Effector memory CD8-positive, alpha-beta T cell (primary cell): ENCODE measurements around the gene ATP6V0A1.
A peak's percentile ranks its signal among the peaks of the same experiment; 100 is the strongest.
"Not testable (repeated sequence)": the region's sequence is repeated elsewhere in the genome, so short reads cannot be mapped to it uniquely, and the experiment has no call there.

Experiments
- ATAC-seq: fragments of 150-1000 bp; cut with Tn5 transposase; replicated peaks from 2 replicates; pipeline ENCODE4 v1.10.0; 2021; ENCODE audit warnings: mild to moderate bottlenecking, moderate library complexity
- DNase-seq, 3 experiments: peaks; one replicate each; pipeline ENCODE4 v3.0.0; 2021
- H3K27ac Mint-ChIP-seq, 2 donors: one replicate each; pipeline ENCODE4 v1.8.0; 2022; ENCODE audit warnings: mild to moderate bottlenecking in 2 of 2, mixed read lengths in 2 of 2, moderate library complexity in 2 of 2
- H3K27me3 Mint-ChIP-seq, 2 donors: one replicate each; pipeline ENCODE4 v1.8.0; 2022; ENCODE audit warnings: mixed read lengths in 2 of 2
- H3K36me3 Mint-ChIP-seq: one replicate; pipeline ENCODE4 v1.8.0; 2022; ENCODE audit warnings: mild to moderate bottlenecking, moderate library complexity, mixed read lengths; ENCODE audit not compliant: insufficient read depth
- H3K4me1 Mint-ChIP-seq, 2 donors: one replicate each; pipeline ENCODE4 v1.8.0; 2022; ENCODE audit warnings: low read depth in 2 of 2, mixed read lengths in 2 of 2
- H3K4me3 Mint-ChIP-seq, 2 donors: one replicate each; pipeline ENCODE4 v1.8.0; 2022; ENCODE audit warnings: mild to moderate bottlenecking in 2 of 2, mixed read lengths in 2 of 2, moderate library complexity in 2 of 2
- H3K9me3 Mint-ChIP-seq, 2 donors: one replicate each; pipeline ENCODE4 v1.8.0; 2022; ENCODE audit warnings: mixed read lengths in 2 of 2

Gene ATP6V0A1

DNA sequence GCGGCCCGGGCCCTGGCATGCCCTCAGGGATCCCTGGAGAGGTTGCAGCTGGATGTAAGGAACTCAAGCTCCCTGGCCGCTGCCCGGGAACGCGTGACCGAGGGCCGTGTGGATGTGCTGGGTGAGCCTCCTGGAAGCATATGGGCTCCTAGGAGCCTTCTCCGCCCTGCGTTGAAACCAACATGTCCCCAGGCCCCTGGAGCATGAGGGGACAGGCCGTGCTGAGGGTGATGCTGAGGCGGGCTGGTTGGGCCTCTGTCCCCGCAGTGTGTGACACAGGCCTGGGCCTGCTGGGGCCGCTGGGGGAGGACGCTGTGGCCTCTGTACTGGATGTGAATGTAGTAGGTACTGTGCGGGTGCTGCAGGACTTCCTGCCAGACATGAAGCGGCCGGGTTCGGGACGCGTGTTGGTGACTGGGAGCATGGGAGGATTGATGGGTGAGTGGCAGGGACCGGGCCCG is 88.4 kb downstream of the ATP6V0A1 start:
- no peaks in the 10 kb centered on the region for H3K27me3 Mint-ChIP-seq
- H3K4me3 Mint-ChIP-seq: peak overlapping the region in 1 of 2 donors; percentile 33
- DNase-seq (no peak), ATAC-seq (no peak)
- H3K9me3 Mint-ChIP-seq: no peaks in the 10 kb centered on the region
- H3K4me1 Mint-ChIP-seq: peaks cover 11 to 16% of the 10 kb centered on the region in 2 donors
- H3K27ac Mint-ChIP-seq: no peak overlapping the region
- H3K36me3 Mint-ChIP-seq: peaks cover 5% of the 10 kb centered on the region

DNA sequence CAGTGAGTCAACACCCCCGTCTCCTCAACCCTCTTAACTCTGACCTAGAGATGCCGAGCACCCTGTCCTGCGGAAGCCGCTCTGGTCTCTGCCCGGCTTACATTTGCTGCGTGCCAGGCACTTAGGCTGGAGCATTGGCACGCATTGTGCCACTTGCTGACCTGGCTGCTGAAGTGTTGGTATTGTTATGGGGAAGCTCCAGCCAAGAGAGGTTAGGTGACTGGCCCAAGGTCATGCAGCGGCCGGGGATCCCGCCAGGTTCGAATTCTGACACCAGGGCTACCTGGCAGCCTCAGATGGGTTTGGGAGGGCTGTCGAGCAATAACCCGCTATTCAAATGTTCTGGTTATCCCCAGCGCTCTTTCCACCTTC is 89.0 kb downstream of the ATP6V0A1 start:
- DNase-seq (no peak), ATAC-seq (no peak)
- Mint-ChIP-seq H3K36me3 (peaks cover 3% of the 10 kb centered on the region), H3K4me1 (peaks cover 16 to 18% of the 10 kb centered on the region in 2 donors), H3K9me3 (no peaks in the 10 kb centered on the region), H3K4me3 (peak overlapping the region in 1 of 2 donors; percentile 33), H3K27me3 (no peaks in the 10 kb centered on the region), H3K27ac (no peak overlapping the region)

DNA sequence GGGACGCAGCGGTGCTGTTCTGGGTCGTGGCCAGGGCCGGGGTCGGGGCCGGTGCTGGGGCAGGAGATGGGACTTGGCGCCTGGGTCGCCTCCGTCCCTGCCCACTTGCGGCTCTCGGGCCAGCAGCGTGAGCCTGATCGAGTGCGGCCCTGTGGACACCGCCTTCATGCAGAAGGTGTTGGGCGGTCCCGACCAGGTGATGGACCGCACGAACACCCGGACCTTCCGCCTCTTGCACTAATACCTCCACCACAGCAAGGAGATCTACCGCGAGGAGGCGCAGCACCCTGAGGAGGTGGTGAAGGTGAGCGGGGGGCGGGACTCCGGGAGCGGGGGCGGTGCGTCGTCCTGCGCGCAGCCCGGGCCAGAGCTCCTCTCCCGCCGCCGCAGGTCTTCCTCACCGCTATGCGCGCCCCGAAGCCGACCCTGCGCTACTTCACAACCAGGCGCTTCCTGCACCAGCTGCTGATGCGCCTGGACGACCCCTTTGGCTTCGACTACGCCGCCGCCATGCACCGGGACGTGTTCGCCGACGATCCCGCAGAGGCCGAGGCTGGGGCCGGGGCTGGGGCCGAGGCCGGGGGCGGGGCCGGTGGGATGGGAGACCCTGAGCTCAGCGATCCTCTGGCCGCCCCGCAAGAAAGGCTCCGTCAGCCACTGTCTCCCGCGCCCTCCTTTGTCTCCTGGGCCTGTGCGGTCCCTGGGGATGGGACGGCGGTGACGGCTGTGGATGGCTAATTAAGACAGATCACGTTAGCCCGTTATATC is 89.6 kb downstream of the ATP6V0A1 start:
- H3K4me3 Mint-ChIP-seq: peak overlapping the region; percentile 29 to 33
- no peaks in the 10 kb centered on the region for H3K27me3 Mint-ChIP-seq
- ATAC-seq (peak; percentile 93), DNase-seq (peak; percentile 58 to 74 (median 71))
- H3K9me3 Mint-ChIP-seq: no peaks in the 10 kb centered on the region
- peaks cover 3% of the 10 kb centered on the region for H3K36me3 Mint-ChIP-seq
- no peak overlapping the region for H3K27ac Mint-ChIP-seq
- H3K4me1 Mint-ChIP-seq: peaks cover 16 to 21% of the 10 kb centered on the region in 2 donors

DNA sequence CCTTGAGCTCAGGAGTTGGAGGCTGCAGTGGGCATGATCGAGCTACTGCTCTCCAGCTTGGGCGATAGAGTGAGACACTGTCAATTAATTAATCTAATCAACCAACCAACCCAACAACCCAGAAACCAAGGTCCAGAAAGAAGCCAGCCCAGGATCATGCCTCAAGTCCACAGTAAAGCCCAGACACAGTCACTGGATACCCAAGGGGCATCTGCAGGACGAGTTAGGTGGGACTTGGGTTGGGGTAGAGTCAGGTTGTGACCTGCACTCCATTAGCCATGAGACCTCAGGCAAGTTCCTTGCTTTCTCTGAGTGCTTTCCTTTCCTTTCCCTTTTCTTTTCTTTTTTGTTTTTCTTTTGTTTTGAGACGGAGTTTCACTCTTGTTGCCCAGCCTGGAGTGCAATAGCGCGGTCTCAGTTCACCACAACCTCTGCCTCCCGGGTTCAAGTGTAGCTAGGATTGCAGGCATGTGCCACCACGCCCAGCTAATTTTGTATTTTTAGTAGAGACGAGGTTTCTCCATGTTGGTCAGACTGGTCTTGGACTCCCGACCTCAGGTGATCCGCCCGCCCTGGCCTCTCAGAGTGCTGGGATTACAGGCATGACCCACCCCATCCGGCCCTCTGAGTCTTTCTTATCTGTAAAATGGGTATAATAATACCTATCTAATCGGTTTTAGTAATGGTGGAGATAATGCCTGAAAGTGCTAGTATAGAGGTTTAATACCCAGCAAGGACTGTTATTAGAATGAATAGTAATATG is 90.5 kb downstream of the ATP6V0A1 start:
- no peaks in the 10 kb centered on the region for H3K27me3 Mint-ChIP-seq
- ATAC-seq (no peak), DNase-seq (no peak)
- H3K4me3 Mint-ChIP-seq: peak overlapping the region; percentile 31 to 38
- H3K9me3 Mint-ChIP-seq: no peaks in the 10 kb centered on the region
- peaks cover 22 to 26% of the 10 kb centered on the region in 2 donors for H3K4me1 Mint-ChIP-seq
- peak overlapping the region in 1 of 2 donors; percentile 38 for H3K27ac Mint-ChIP-seq
- peaks cover 3% of the 10 kb centered on the region for H3K36me3 Mint-ChIP-seq

DNA sequence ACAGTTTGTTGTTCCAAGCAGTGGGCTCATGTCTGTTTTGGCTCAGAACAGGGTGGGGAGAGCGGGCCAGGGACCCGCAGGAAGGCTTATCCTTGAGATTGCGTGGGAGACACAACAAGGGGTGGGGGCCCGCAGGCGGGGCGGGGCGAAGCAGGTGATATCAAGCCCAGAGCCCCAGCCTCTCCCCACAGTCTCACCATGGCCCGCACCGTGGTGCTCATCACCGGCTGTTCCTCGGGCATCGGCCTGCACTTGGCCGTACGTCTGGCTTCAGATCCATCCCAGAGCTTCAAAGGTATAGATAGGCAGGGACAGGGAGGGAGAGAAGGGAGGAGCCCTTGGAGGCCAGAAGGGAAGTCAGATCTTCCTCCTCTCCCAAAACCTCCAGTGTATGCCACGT is 94.1 kb downstream of the ATP6V0A1 start, which contains the start of gene HSD17B1:
Gene HSD17B1 (plus strand): TSS at position 188 of the 400 bp plus-strand sequence. CDS start 11 bp downstream, at position 199.
- not testable (repeated sequence) for H3K9me3 Mint-ChIP-seq, DNase-seq, H3K36me3 Mint-ChIP-seq, ATAC-seq, H3K27me3 Mint-ChIP-seq
- peak within 1 kb of the TSS; percentile 92 to 93 for H3K27ac Mint-ChIP-seq
- H3K4me1 Mint-ChIP-seq: peaks cover 26 to 31% of the 10 kb centered on the region in 2 donors
- peak within 1 kb of the TSS; percentile 89 to 91 for H3K4me3 Mint-ChIP-seq

DNA sequence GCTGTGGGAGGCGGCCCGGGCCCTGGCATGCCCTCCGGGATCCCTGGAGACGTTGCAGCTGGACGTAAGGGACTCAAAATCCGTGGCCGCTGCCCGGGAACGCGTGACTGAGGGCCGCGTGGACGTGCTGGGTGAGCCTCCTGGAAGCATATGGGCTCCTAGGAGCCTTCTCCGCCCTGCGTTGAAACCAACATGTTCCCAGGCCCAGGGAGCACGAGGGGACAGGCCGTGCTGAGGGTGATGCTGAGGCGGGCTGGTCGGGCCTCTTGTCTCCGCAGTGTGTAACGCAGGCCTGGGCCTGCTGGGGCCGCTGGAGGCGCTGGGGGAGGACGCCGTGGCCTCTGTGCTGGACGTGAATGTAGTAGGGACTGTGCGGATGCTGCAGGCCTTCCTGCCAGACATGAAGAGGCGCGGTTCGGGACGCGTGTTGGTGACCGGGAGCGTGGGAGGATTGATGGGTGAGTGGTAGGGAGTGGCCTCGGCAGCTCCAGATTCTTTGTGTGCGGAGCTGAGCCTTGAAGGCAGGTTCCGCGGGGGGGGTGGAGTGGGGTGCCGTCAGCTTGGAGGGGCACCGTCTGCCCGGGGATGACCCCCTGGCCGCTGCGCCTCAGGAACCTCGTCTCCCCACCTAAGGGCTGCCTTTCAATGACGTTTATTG is 94.6 kb downstream of the ATP6V0A1 start:
- Mint-ChIP-seq H3K4me1 (peaks cover 25 to 31% of the 10 kb centered on the region in 2 donors), H3K27me3 (no peaks in the 10 kb centered on the region)

DNA sequence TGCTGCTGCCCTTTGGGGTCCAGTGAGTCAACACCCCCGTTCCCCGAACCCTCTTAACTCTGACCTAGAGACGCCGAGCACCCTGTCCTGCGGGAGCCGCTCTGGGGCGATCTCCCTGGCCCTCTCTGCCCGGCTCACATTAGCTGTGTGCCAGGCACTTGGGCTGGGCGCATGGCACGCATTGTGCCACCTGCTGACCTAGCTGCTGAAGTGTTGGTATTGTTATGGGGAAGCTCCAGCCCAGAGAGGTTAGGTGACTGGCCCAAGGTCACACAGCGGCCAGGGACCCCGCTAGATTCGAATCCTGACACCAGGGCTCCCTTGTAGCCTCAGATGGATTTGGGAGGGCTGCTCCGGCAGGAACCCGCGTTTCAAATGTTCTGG is 95.2 kb downstream of the ATP6V0A1 start:
- ATAC-seq (peak; percentile 11), DNase-seq (no peak)
- Mint-ChIP-seq H3K4me3 (peak overlapping the region; percentile 89 to 91), H3K36me3 (no peaks in the 10 kb centered on the region), H3K27ac (peak overlapping the region; percentile 92 to 93), H3K9me3 (no peaks in the 10 kb centered on the region), H3K27me3 (no peaks in the 10 kb centered on the region), H3K4me1 (peaks cover 24 to 31% of the 10 kb centered on the region in 2 donors)

More for the DNA sequence above, 94.6 kb downstream of the ATP6V0A1 start:
- peak overlapping the region; percentile 89 to 91 for H3K4me3 Mint-ChIP-seq
- DNase-seq: no peak
- H3K9me3 Mint-ChIP-seq: no peaks in the 10 kb centered on the region
- H3K36me3 Mint-ChIP-seq: no peaks in the 10 kb centered on the region
- peak overlapping the region; percentile 91 to 93 for H3K27ac Mint-ChIP-seq
- ATAC-seq: no peak

DNA sequence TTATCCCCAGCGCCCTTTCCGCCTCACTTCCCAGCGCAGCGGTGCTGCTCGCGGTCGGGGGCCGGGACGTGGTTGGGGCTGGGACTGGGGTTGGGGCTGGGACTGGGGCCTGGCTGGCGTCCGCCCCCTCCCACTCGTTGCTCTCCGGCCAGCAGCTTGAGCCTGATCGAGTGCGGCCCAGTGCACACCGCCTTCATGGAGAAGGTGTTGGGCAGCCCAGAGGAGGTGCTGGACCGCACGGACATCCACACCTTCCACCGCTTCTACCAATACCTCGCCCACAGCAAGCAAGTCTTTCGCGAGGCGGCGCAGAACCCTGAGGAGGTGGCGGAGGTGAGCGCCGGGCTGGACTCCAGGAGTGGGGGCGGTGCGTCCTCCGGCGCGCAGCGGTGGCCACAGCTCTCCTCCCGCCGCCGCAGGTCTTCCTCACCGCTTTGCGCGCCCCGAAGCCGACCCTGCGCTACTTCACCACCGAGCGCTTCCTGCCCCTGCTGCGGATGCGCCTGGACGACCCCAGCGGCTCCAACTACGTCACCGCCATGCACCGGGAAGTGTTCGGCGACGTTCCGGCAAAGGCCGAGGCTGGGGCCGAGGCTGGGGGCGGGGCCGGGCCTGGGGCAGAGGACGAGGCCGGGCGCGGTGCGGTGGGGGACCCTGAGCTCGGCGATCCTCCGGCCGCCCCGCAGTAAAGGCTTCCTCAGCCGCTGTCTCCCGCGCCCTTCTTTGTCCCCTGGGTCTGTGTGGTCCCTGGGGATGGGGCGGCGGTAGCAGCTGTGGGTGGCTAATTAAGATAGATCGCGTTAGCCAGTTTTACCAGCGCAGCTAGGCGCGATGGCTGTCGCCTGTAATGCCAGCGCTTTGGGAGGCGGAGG is 95.8 kb downstream of the ATP6V0A1 start:
- no peaks in the 10 kb centered on the region for H3K9me3 Mint-ChIP-seq
- H3K4me3 Mint-ChIP-seq: peak overlapping the region; percentile 89 to 91
- ATAC-seq (peak; percentile 90), DNase-seq (peak; percentile 66 to 68 (median 67))
- H3K27ac Mint-ChIP-seq: peak overlapping the region; percentile 92 to 93
- peaks cover 20 to 27% of the 10 kb centered on the region in 2 donors for H3K4me1 Mint-ChIP-seq
- H3K36me3 Mint-ChIP-seq: no peaks in the 10 kb centered on the region
- H3K27me3 Mint-ChIP-seq: no peaks in the 10 kb centered on the region

DNA sequence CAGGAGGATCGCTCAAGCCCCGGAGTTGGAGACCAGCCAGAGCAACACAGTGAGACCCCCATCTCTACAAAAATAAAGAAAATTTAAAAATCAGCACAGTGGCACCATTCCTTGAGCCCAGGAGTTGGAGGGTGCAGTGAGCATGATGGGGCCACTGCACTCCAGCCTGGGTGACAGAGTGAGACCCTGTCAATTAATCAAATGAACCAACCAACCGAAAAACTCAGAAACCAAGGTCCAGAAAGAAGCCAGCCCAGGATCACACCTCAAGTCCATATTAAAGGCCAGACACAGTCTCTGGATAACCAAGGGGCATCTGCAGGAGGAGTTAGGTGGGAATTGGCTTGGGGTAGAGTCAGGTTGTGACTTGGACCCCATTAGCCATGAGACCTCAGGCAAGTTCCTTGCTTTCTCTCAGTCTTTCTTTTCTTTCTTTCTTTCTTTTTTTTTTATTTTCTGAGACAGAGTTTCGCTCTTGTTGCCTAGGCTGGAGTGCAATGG is 96.5 kb downstream of the ATP6V0A1 start:
- no peak for DNase-seq
- Mint-ChIP-seq H3K27ac (peak overlapping the region; percentile 92 to 93), H3K4me1 (peaks cover 21 to 27% of the 10 kb centered on the region in 2 donors), H3K27me3 (no peaks in the 10 kb centered on the region), H3K9me3 (no peaks in the 10 kb centered on the region), H3K36me3 (no peaks in the 10 kb centered on the region), H3K4me3 (peak overlapping the region; percentile 89 to 91)
- peak; percentile 2 for ATAC-seq

DNA sequence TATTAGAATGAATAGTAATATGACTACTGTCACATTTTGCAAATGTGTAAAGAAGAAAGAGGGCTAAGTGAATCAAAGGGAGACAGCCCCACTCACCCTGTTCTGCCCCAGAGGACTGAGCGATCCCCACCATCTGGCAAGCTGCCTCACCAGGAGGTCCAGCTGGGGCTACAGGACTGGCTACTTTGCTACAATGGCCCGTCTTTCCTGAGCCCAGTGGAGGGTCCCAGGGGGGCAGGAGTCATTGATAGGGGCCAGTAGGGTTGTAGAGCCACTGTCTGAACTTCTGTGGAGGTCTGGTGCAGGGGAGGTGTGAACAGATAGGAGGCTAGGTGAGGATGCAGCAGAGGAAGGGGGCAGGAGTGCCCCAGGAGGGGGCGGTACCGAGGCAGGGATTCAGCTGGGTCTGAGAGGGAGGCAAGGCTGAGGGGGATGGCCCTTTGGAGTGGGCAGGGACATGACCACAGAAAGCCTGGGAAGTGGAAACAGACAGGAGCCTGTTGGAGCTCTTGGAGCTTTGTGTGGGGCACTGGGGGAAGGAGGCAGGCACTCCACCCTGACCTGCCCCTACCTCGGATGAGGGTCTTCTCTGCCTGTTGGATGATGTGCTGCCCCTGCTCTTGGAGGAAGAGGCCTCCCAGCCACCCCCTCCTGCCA is 97.4 kb downstream of the ATP6V0A1 start:
- H3K36me3 Mint-ChIP-seq, H3K27me3 Mint-ChIP-seq, H3K9me3 Mint-ChIP-seq, ATAC-seq, DNase-seq: not testable (repeated sequence)
- H3K4me1 Mint-ChIP-seq: peaks cover 20 to 23% of the 10 kb centered on the region in 2 donors
- H3K4me3 Mint-ChIP-seq: peak overlapping the region in 1 of 2 donors; percentile 91
- H3K27ac Mint-ChIP-seq: peak overlapping the region; percentile 92 to 93

DNA sequence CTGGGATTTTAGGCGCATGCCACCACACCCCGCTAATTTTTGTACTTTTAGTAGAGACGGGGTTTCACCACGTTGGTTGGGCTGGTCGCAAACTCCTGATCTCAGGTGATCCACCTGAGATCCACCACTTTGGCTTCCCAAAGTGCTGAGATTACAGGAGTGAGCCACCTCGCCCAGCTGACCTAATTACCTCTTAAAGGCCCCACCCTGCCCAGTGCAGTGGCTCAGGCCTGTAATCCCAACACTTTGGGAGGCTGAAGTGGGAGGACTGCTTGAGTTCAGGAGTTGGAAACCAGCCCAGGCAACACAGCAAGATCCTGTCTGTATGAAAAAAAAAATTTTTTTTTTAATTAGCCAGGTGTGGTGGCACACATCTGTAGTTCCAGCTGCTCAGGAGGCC is 100.4 kb downstream of the ATP6V0A1 start:
- peaks cover 22% of the 10 kb centered on the region for H3K36me3 Mint-ChIP-seq
- no peak overlapping the region for H3K4me3 Mint-ChIP-seq
- no peaks in the 10 kb centered on the region for H3K9me3 Mint-ChIP-seq
- H3K27me3 Mint-ChIP-seq: no peaks in the 10 kb centered on the region
- DNase-seq: no peak
- no peak for ATAC-seq
- peaks cover 26 to 31% of the 10 kb centered on the region in 2 donors for H3K4me1 Mint-ChIP-seq
- no peak overlapping the region for H3K27ac Mint-ChIP-seq

DNA sequence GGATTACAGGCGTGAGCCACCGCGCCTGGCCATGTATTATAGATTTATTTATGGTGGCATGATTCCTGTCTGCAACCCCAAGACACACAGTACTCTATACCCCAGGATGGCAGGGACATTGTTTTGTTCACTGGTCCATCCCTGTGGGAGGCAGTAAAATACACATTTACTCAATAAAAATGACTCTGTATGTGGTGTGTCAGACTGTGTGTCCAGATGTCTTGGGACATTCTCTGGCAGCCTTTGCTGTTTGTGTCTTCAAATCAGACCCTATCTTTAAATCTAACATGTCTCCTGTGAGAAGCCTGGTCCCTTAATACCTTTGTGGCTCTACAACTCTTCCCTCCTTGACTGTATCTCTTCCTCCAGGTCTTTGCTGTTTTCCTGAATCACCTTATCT is 101.6 kb downstream of the ATP6V0A1 start:
- Mint-ChIP-seq H3K9me3 (no peaks in the 10 kb centered on the region), H3K27me3 (no peaks in the 10 kb centered on the region), H3K27ac (no peak overlapping the region), H3K36me3 (peaks cover 26% of the 10 kb centered on the region), H3K4me3 (peak overlapping the region in 1 of 2 donors; percentile 52), H3K4me1 (peaks cover 22 to 25% of the 10 kb centered on the region in 2 donors)
- DNase-seq (no peak), ATAC-seq (no peak)
